ENCODE results near the gene ARHGAP42. TPM values are rescaled to one million over a fixed set of nuclear protein-coding genes. Genes with fewer than 3 reads are reported as not detected.

Gene ARHGAP42
- total RNA-seq, 1 experiment from 2014 or later: 8.0 TPM

DNA sequence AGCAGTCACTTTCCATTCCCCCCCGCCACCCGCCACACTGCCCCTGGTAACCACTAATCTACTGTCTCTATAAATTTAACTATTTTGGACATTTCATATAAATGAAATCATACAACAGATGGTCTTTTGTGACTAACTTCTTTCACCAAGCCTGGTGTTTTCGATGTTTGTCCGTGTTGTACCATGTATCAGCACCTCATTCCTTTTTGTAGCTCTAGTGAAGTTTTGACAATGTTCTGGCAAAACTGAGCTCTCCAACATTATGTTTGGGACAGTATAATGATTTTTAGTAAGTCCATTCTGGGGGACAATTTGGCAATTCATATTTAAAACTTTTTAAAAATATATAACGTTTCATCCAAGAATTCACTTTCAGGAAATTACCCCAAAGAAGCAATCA lies 45.6 kb upstream of the ARHGAP42 start:
- no TSS peak for BruUV-seq (replicated peaks)
- no peak overlapping the region for H3K27ac ChIP-seq (ENCODE audit: low read depth, low read length, poor library complexity, severe bottlenecking)
- H3K4me3 ChIP-seq (ENCODE audit: low read depth, low read length, poor library complexity, severe bottlenecking): no peak overlapping the region
- H3K27me3 ChIP-seq (replicated peaks; ENCODE audit: insufficient read depth, low read depth, low read length, poor library complexity): no peaks in the 10 kb centered on the region
- intact Hi-C loops (cut with micrococcal nuclease; ENCODE audit: unreplicated experiment): no loop called here
- H3K4me1 ChIP-seq (ENCODE audit: insufficient read depth, low read length, poor library complexity, severe bottlenecking): no peaks in the 10 kb centered on the region
- TF ChIP-seq, protein P1, sequence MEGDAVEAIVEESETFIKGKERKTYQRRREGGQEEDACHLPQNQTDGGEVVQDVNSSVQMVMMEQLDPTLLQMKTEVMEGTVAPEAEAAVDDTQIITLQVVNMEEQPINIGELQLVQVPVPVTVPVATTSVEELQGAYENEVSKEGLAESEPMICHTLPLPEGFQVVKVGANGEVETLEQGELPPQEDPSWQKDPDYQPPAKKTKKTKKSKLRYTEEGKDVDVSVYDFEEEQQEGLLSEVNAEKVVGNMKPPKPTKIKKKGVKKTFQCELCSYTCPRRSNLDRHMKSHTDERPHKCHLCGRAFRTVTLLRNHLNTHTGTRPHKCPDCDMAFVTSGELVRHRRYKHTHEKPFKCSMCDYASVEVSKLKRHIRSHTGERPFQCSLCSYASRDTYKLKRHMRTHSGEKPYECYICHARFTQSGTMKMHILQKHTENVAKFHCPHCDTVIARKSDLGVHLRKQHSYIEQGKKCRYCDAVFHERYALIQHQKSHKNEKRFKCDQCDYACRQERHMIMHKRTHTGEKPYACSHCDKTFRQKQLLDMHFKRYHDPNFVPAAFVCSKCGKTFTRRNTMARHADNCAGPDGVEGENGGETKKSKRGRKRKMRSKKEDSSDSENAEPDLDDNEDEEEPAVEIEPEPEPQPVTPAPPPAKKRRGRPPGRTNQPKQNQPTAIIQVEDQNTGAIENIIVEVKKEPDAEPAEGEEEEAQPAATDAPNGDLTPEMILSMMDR (conservative IDR thresholded peaks at IDR 0.05; ENCODE audit: low read depth, low read length): no peak
- TF ChIP-seq EZH2 (IDR thresholded peaks at IDR 0.05; ENCODE audit: borderline replicate concordance, low read depth, low read length, poor library complexity, severe bottlenecking): no peak
- ChIA-PET CTCF (no interaction called here), POLR2A (ENCODE audit: low non-redundant PET) (no interaction called here)
- H3K36me3 ChIP-seq (ENCODE audit: insufficient read depth, low read length, poor library complexity, severe bottlenecking): no peaks in the 10 kb centered on the region
- H3K9me3 ChIP-seq (ENCODE audit: low read depth, low read length, poor library complexity, severe bottlenecking): no peaks in the 10 kb centered on the region
- no peak for DNase-seq (ENCODE audit: low spot score)

DNA sequence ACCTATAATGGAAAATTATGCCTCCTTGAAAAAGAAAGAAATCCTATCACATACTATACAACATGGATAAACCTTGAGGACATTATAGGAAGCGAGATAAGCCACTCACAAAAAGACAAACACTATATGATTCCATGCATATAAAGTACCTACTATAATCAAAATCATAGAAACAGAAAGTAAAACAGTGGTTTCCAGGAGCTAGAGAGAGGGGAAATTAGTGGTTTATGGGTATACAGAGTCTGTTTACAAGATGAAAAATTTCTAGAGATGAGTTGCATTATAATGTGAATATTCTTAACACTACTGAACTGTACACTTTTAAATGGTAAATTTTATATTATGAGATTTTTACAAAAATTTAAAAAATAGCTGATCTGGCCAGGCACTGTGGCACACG lies 40.5 kb upstream of the ARHGAP42 start:
- no peak for DNase-seq (ENCODE audit: low spot score)
- no peak for TF ChIP-seq EZH2 (IDR thresholded peaks at IDR 0.05; ENCODE audit: borderline replicate concordance, low read depth, low read length, poor library complexity, severe bottlenecking)
- TF ChIP-seq, protein P1 (conservative IDR thresholded peaks at IDR 0.05; ENCODE audit: low read depth, low read length): no peak
- ChIA-PET POLR2A (ENCODE audit: low non-redundant PET) (no interaction called here), CTCF (no interaction called here)
- H3K9me3 ChIP-seq (ENCODE audit: low read depth, low read length, poor library complexity, severe bottlenecking): no peaks in the 10 kb centered on the region
- no peaks in the 10 kb centered on the region for H3K27me3 ChIP-seq (replicated peaks; ENCODE audit: insufficient read depth, low read depth, low read length, poor library complexity)
- intact Hi-C loops (cut with micrococcal nuclease; ENCODE audit: unreplicated experiment): no loop called here
- BruUV-seq (replicated peaks): no TSS peak
- H3K36me3 ChIP-seq (ENCODE audit: insufficient read depth, low read length, poor library complexity, severe bottlenecking): no peaks in the 10 kb centered on the region
- H3K4me3 ChIP-seq (ENCODE audit: low read depth, low read length, poor library complexity, severe bottlenecking): no peak overlapping the region
- no peak overlapping the region for H3K27ac ChIP-seq (ENCODE audit: low read depth, low read length, poor library complexity, severe bottlenecking)
- peaks cover 6% of the 10 kb centered on the region for H3K4me1 ChIP-seq (ENCODE audit: insufficient read depth, low read length, poor library complexity, severe bottlenecking)

DNA sequence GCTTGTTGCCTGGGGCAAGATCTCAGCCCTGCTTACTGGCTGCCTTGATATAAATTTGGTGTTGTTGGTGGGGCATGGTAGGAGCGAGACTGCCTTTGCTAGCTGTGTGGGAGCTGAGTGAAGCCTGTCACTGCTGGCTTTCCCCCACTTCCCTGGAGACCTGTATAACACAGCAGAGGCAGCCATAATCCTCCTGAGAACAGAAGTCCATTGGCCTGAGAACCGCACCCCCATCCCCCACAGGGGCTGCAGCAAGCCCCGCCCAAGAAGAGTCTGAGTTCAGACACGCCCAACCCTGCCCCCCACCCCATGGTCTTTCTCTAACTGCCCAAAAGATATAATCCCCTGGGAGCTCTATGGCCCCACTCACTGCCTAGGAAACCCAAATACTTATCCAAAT lies 39.2 kb upstream of the ARHGAP42 start:
- intact Hi-C loops (cut with micrococcal nuclease; ENCODE audit: unreplicated experiment): no loop called here
- H3K27ac ChIP-seq (ENCODE audit: low read depth, low read length, poor library complexity, severe bottlenecking): no peak overlapping the region
- peaks cover 6% of the 10 kb centered on the region for H3K4me1 ChIP-seq (ENCODE audit: insufficient read depth, low read length, poor library complexity, severe bottlenecking)
- H3K27me3 ChIP-seq (replicated peaks; ENCODE audit: insufficient read depth, low read depth, low read length, poor library complexity): no peaks in the 10 kb centered on the region
- no peaks in the 10 kb centered on the region for H3K9me3 ChIP-seq (ENCODE audit: low read depth, low read length, poor library complexity, severe bottlenecking)
- no peak for TF ChIP-seq EZH2 (IDR thresholded peaks at IDR 0.05; ENCODE audit: borderline replicate concordance, low read depth, low read length, poor library complexity, severe bottlenecking)
- TF ChIP-seq, protein P1 (conservative IDR thresholded peaks at IDR 0.05; ENCODE audit: low read depth, low read length): no peak
- BruUV-seq (replicated peaks): no TSS peak
- ChIA-PET CTCF (no interaction called here), POLR2A (ENCODE audit: low non-redundant PET) (no interaction called here)
- DNase-seq (ENCODE audit: low spot score): peak; percentile 27
- no peaks in the 10 kb centered on the region for H3K36me3 ChIP-seq (ENCODE audit: insufficient read depth, low read length, poor library complexity, severe bottlenecking)
- no peak overlapping the region for H3K4me3 ChIP-seq (ENCODE audit: low read depth, low read length, poor library complexity, severe bottlenecking)

Data from A673 (cell line).